ENCODE data around the gene KCTD17. TPM values are rescaled to one million over a fixed set of nuclear protein-coding genes. Genes with fewer than 3 reads are reported as not detected.
"Not testable (repeated sequence)": the region's sequence is repeated elsewhere in the genome, so short reads cannot be mapped to it uniquely, and the experiment has no call there.

The KCTD17 gene
- total RNA-seq, 2 experiments from 2014 or later: 22.6 to 23.1 TPM

DNA sequence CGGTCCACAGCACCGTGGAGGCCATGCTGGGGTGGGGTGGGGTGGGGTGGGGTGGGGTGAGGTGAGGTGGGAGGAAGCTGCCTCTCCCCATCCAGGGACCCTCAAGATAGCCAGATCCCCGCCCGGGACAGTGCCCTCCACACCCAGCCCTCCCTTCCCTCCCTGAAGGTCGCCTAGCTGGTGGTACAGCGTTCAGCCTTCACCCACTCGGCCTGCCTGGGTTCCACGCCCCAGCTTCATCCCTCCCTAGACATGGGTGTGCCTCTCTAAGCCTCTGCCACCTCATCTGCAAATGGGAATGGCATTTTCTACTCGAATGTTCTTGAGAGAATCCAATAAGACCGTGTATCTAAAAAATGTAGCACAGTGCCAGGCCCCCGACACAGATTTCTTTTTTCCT is 17.8 kb downstream of the KCTD17 start:
- Mint-ChIP-seq H3K4me1 (ENCODE audit: low read depth) (no peaks in the 10 kb centered on the region), H3K9me3 (no peaks in the 10 kb centered on the region), H3K27ac (no peak overlapping the region), H3K27me3 (ENCODE audit: low read depth) (peaks cover 27% of the 10 kb centered on the region), H3K4me3 (no peak overlapping the region), H3K36me3 (ENCODE audit: low read depth) (peaks cover under 1% of the 10 kb centered on the region)
- DNase-seq: no peak
- CTCF ChIA-PET: interaction anchor here (1.4 kb wide), 1 partner anchor 130 kb away, joined by 3 read pairs; no protein-coding TSS in a partner anchor
- intact Hi-C loops (cut with micrococcal nuclease): no loop called here

DNA sequence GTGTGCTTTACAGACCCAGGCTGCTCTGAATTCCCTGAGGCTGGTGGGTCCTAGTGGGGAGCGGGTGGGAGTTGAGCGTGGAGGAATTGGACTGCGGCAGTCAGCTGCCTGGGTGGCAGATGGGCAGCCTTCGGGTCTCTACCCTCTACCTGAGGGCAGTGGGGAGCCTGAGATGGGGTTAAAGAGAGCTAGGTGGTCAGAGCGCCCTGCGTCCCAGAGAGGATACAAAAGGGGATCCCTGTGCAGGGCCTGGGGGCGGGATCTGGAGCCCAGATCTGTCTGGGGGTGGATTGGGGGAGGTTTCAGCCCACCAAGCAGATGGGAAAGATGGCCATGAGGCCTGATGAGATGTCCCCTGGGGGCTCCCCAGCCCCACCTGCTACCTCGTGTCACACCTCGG is 18.2 kb downstream of the KCTD17 start:
- H3K4me3 Mint-ChIP-seq: no peak overlapping the region
- peaks cover 27% of the 10 kb centered on the region for H3K27me3 Mint-ChIP-seq (ENCODE audit: low read depth)
- CTCF ChIA-PET: no interaction called here
- no peak for DNase-seq
- H3K4me1 Mint-ChIP-seq (ENCODE audit: low read depth): no peaks in the 10 kb centered on the region
- H3K36me3 Mint-ChIP-seq (ENCODE audit: low read depth): no peaks in the 10 kb centered on the region
- intact Hi-C loops (cut with micrococcal nuclease): loop anchor here (10.0 kb wide), 1 partner anchor 385 kb away; no protein-coding TSS in a partner anchor
- H3K9me3 Mint-ChIP-seq: no peaks in the 10 kb centered on the region
- no peak overlapping the region for H3K27ac Mint-ChIP-seq

DNA sequence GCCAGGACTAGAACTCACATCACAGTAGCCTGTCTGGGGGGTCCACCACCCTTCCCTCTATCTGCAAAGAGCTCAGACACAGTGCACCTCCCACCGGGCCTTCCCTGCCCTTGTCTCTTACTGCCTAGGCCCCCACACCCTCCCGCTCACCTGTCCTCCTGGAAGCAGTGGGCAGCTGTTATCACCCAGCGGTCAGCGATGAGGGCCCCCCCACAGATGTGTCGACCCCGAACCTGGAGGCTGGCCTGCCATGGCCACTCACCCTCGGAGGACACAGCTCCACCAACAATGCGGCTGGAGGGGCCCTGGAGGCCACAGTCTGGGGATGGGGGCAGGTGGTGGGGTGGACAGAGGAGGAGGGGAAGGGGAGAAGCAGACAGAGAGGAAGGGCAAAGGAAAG is 18.8 kb downstream of the KCTD17 start:
- intact Hi-C loops (cut with micrococcal nuclease): loop anchor here (10.0 kb wide), 1 partner anchor 384 kb away; no protein-coding TSS in a partner anchor

DNA sequence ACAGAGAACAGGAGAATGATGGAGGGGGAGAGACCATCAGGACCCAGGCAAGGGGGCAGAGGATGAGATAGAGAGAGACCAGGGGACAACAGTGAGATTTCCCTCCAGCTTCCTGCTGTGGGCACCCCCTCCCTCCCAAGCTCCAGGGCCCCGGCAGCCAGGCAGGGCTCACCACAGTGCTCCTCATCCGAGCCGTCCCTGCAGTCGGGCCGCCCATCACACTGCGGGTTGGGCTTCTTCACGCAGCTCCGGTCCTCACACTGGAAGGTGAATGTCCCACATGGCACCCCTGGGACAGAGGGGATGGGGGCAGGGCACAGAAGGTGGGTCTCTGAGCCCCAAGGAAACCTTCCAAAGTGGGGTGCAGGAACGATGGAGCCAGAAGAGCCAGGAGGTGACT is 19.2 kb downstream of the KCTD17 start:
- Mint-ChIP-seq H3K9me3 (no peaks in the 10 kb centered on the region), H3K4me1 (ENCODE audit: low read depth) (no peaks in the 10 kb centered on the region), H3K27ac (no peak overlapping the region), H3K36me3 (ENCODE audit: low read depth) (no peaks in the 10 kb centered on the region), H3K4me3 (no peak overlapping the region), H3K27me3 (ENCODE audit: low read depth) (peaks cover 28% of the 10 kb centered on the region)
- DNase-seq: no peak
- CTCF ChIA-PET: interaction anchor here (0.6 to 1.2 kb wide), 2 partner anchors 11 to 25 kb away, joined by 4 read pairs; no protein-coding TSS in a partner anchor
- intact Hi-C loops (cut with micrococcal nuclease): loop anchor here (10.0 kb wide), 1 partner anchor 384 kb away; no protein-coding TSS in a partner anchor

More for the DNA sequence above, 18.8 kb downstream of the KCTD17 start:
- Mint-ChIP-seq H3K9me3 (no peaks in the 10 kb centered on the region), H3K27ac (no peak overlapping the region), H3K27me3 (ENCODE audit: low read depth) (peaks cover 28% of the 10 kb centered on the region), H3K4me1 (ENCODE audit: low read depth) (no peaks in the 10 kb centered on the region), H3K4me3 (no peak overlapping the region), H3K36me3 (ENCODE audit: low read depth) (no peaks in the 10 kb centered on the region)
- no peak for DNase-seq
- CTCF ChIA-PET: interaction anchor here (0.6 to 1.2 kb wide), 2 partner anchors 11 to 24 kb away, joined by 4 read pairs; no protein-coding TSS in a partner anchor

DNA sequence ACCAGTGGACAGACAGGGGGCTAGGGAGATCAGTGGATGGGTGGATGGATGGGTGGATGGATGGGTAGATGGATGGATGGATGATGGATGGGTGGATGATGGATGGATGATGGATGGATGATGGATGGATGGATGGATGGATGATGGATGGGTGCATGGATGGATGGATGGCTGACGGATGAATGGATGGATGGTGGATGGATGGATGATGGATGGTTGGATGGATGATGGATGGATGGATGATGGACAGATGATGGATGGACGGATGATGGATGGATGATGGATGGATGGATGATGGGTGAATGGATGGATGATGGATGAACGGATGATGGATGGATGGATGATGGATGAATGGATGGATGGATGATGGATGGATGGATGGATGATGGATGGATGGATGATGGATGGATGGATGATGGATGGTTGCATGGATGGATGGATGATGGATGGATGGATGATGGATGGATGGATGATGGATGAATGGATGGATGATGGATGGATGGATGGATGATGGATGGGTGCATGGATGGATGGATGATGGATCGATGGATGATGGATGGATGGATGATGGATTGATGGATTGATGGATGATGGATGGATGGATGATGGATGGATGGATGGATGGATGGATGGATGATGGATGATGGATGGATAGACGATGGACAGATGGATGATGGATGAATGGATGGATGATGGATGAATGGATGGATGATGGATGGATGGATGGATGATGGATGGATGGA is 20.5 kb downstream of the KCTD17 start:
- H3K4me3 Mint-ChIP-seq; H3K27ac Mint-ChIP-seq; H3K9me3 Mint-ChIP-seq; H3K4me1 Mint-ChIP-seq (ENCODE audit: low read depth); H3K36me3 Mint-ChIP-seq (ENCODE audit: low read depth); CTCF ChIA-PET; DNase-seq: not testable (repeated sequence)
- peaks cover 31% of the 10 kb centered on the region for H3K27me3 Mint-ChIP-seq (ENCODE audit: low read depth)
- intact Hi-C loops (cut with micrococcal nuclease): loop anchor here (10.0 kb wide), 1 partner anchor 383 kb away; no protein-coding TSS in a partner anchor

DNA sequence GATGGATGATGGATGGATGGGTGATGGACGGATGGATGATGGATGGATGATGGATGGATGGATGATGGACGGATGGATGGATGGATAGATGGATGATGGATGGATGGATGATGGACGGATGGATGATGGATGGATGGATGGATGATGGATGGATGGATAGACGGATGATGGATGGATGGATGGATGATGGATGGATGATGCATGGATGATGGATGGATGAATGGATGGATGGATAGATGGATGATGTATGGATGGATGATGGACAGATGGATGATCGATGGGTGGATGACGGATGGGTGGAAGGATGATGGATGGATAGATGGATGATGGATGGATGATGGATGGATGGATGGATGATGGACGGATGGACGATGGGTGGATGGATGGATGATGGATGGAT is 21.1 kb downstream of the KCTD17 start:
- CTCF ChIA-PET: no interaction called here
- intact Hi-C loops (cut with micrococcal nuclease): loop anchor here (10.0 kb wide), 1 partner anchor 382 kb away; no protein-coding TSS in a partner anchor

GRCh38 chr22:37074537-37074936 is 23.0 kb downstream of the KCTD17 start:
- CTCF ChIA-PET: interaction anchor here (1.1 to 2.0 kb wide), 2 partner anchors 40 to 125 kb away, joined by 3 to 6 read pairs; no protein-coding TSS in a partner anchor
- intact Hi-C loops (cut with micrococcal nuclease): loop anchor here (10.0 kb wide), 1 partner anchor 380 kb away; no protein-coding TSS in a partner anchor

More for the DNA sequence above, 21.1 kb downstream of the KCTD17 start:
- H3K9me3 Mint-ChIP-seq: no peaks in the 10 kb centered on the region
- H3K4me3 Mint-ChIP-seq: no peak overlapping the region
- H3K27ac Mint-ChIP-seq: no peak overlapping the region
- H3K36me3 Mint-ChIP-seq (ENCODE audit: low read depth): peaks cover 1% of the 10 kb centered on the region
- H3K27me3 Mint-ChIP-seq (ENCODE audit: low read depth): peaks cover 28% of the 10 kb centered on the region
- H3K4me1 Mint-ChIP-seq (ENCODE audit: low read depth): peaks cover 3% of the 10 kb centered on the region
- DNase-seq: no peak

GRCh38 chr22:37075046-37075445 is 23.5 kb downstream of the KCTD17 start:
- CTCF ChIA-PET: interaction anchor here (2.0 kb wide), 1 partner anchor 124 kb away, joined by 6 read pairs; no protein-coding TSS in a partner anchor
- H3K36me3 Mint-ChIP-seq (ENCODE audit: low read depth): peaks cover 1% of the 10 kb centered on the region
- H3K27ac Mint-ChIP-seq: no peak overlapping the region
- intact Hi-C loops (cut with micrococcal nuclease): loop anchor here (5.0 to 10.0 kb wide), 2 partner anchors 167 to 380 kb away; partner anchors contain the start of gene RAC2
- H3K9me3 Mint-ChIP-seq: no peaks in the 10 kb centered on the region
- no peak overlapping the region for H3K4me3 Mint-ChIP-seq
- H3K4me1 Mint-ChIP-seq (ENCODE audit: low read depth): peaks cover 25% of the 10 kb centered on the region
- H3K27me3 Mint-ChIP-seq (ENCODE audit: low read depth): peaks cover 10% of the 10 kb centered on the region
- no peak for DNase-seq

More at GRCh38 chr22:37074537-37074936, 23.0 kb downstream of the KCTD17 start:
- Mint-ChIP-seq H3K36me3 (ENCODE audit: low read depth) (peaks cover 1% of the 10 kb centered on the region), H3K27ac (no peak overlapping the region), H3K4me1 (ENCODE audit: low read depth) (peaks cover 20% of the 10 kb centered on the region), H3K9me3 (no peaks in the 10 kb centered on the region), H3K27me3 (ENCODE audit: low read depth) (peaks cover 15% of the 10 kb centered on the region), H3K4me3 (no peak overlapping the region)
- no peak for DNase-seq

DNA sequence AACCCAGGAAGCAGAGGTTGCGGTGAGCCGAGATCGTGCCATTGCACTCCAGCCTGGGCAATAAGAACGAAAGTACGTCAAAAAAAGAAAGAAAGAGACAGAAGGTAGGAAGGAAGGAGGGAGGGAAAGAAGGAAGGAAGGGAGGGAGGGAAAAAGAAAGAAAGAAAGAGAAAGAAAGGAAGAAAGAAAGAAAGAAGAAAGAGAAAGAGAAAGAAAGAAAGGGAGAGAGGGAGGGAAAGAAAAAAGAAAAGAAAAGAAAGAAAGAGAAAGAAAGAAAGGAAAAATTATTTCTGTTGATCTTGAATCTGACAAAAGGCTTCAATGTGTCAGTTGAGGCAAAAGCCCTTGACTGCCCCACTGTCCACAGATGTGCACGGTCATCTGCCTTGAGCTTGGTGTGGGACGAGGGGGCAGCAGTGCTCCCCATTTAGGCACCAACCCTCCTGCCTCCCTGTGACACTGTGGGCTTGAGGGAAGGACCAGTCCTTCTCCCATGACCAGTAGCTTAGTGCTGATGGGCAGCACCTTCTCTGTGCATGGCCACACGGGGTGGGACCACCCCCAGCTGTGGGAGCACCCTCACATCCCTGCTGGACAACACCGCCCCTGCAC is 24.4 kb downstream of the KCTD17 start:
- Mint-ChIP-seq H3K4me1 (ENCODE audit: low read depth) (peaks cover 34% of the 10 kb centered on the region), H3K36me3 (ENCODE audit: low read depth) (peaks cover 1% of the 10 kb centered on the region), H3K9me3 (no peaks in the 10 kb centered on the region), H3K27me3 (ENCODE audit: low read depth) (peaks cover 4% of the 10 kb centered on the region), H3K27ac (no peak overlapping the region), H3K4me3 (no peak overlapping the region)
- CTCF ChIA-PET: interaction anchor here (0.9 to 2.0 kb wide), 5 partner anchors 38 to 124 kb away, joined by 3 to 11 read pairs (median 3); no protein-coding TSS in a partner anchor
- intact Hi-C loops (cut with micrococcal nuclease): loop anchor here (5.0 to 10.0 kb wide), 2 partner anchors 166 to 379 kb away; partner anchors contain the start of gene RAC2
- DNase-seq: no peak

DNA sequence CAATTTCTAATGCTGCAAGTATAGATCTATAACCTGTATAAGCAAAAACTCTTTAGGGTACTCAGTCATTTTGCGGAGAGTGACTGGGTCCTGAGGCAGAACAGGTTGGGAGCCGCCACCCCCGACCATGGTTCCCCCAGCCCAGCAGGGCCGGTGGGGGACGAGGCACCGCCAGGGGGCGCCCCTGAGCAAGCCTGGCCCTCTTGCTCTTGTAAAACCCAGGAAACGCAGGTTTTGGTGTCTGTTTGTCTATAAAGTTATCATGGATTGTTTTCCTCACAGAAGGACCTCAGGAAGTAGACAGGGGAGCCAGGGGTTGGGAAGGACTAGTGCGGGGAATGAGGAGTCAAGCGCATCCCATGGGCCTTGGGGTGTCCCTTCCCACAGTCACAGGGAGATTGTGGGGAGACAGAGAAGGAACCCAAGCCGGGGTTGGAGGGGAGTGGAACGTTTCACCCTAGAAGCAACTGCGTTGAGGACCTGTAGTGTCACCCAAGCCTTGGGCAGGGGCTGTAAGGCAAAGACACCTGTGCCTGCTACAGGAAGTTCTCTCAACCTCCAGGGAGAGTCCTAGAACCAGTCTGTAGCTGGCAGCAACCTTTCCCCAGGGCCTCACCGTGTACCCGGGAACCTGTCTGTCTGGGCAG is 26.4 kb downstream of the KCTD17 start:
- H3K27ac Mint-ChIP-seq: peak overlapping the region; percentile 97
- H3K4me3 Mint-ChIP-seq: peak overlapping the region; percentile 12
- no peaks in the 10 kb centered on the region for H3K9me3 Mint-ChIP-seq
- H3K27me3 Mint-ChIP-seq (ENCODE audit: low read depth): peaks cover 4% of the 10 kb centered on the region
- CTCF ChIA-PET: interaction anchor here (0.6 to 4.7 kb wide), 15 partner anchors 24 to 538 kb away, joined by 3 to 38 read pairs (median 4); partner anchors contain the start of gene IL2RB
- intact Hi-C loops (cut with micrococcal nuclease): loop anchor here (1.0 to 10.0 kb wide), 6 partner anchors 72 to 377 kb away; partner anchors contain the start of gene RAC2
- H3K4me1 Mint-ChIP-seq (ENCODE audit: low read depth): peaks cover 53% of the 10 kb centered on the region
- peak; percentile 91 for DNase-seq
- peaks cover 1% of the 10 kb centered on the region for H3K36me3 Mint-ChIP-seq (ENCODE audit: low read depth)

GRCh38 chr22:37079158-37079557 is 27.6 kb downstream of the KCTD17 start:
- Mint-ChIP-seq H3K27me3 (ENCODE audit: low read depth) (peaks cover 4% of the 10 kb centered on the region), H3K9me3 (no peaks in the 10 kb centered on the region), H3K36me3 (ENCODE audit: low read depth) (peaks cover 1% of the 10 kb centered on the region), H3K4me1 (ENCODE audit: low read depth) (peaks cover 53% of the 10 kb centered on the region), H3K4me3 (peak overlapping the region; percentile 43), H3K27ac (peak overlapping the region; percentile 97)
- intact Hi-C loops (cut with micrococcal nuclease): loop anchor here (1.0 to 10.0 kb wide), 5 partner anchors 43 to 376 kb away; partner anchors contain the start of gene RAC2
- CTCF ChIA-PET: interaction anchor here (0.6 to 4.7 kb wide), 15 partner anchors 9 to 841 kb away, joined by 3 to 38 read pairs (median 4); partner anchors contain the start of gene KCTD17
- peak; percentile 35 for DNase-seq

All from activated naive CD4-positive, alpha-beta T cell treated with anti-CD3 and anti-CD28 coated beads for 36 hours (primary cell).